ENCODE results near the gene SLC9C1. TPM values are rescaled to one million over a fixed set of nuclear protein-coding genes. Genes with fewer than 3 reads are reported as not detected.

SLC9C1 gene
- total and polyA plus RNA-seq, 7 donors, result 0.01 to 0.32 (median 0.17) TPM; not detected in 2

DNA sequence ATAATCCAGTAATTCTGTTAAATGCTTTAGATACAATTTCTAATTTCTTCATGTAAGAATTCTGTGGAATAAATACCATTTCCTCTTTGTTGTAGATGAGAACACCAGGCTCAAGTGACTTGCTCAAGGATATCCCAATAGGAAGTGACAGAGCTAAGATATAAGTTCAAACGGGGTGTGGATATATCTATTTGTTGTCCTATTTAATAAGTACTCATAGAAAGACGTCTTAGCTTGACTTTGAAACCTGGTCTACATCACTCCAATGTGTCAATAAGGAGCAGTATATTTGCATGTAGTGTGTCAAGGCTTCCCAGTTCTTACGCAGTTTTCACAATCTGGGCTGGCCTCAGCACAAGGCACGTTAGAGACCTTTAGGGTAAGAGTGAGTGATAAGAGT is 156.2 kb downstream of the SLC9C1 start:
- peaks cover 4% of the 10 kb centered on the region for H3K4me1 ChIP-seq
- H3K9me3 ChIP-seq, result no peaks in the 10 kb centered on the region
- WGBS, 3 donors, result 54 to 61% (median 60%) methylated on average over 4 of the region's 4 CpGs
- DNase-seq (no peak), ATAC-seq (no peak)
- H3K4me3 ChIP-seq, result no peak overlapping the region
- TF ChIP-seq, protein P1, sequence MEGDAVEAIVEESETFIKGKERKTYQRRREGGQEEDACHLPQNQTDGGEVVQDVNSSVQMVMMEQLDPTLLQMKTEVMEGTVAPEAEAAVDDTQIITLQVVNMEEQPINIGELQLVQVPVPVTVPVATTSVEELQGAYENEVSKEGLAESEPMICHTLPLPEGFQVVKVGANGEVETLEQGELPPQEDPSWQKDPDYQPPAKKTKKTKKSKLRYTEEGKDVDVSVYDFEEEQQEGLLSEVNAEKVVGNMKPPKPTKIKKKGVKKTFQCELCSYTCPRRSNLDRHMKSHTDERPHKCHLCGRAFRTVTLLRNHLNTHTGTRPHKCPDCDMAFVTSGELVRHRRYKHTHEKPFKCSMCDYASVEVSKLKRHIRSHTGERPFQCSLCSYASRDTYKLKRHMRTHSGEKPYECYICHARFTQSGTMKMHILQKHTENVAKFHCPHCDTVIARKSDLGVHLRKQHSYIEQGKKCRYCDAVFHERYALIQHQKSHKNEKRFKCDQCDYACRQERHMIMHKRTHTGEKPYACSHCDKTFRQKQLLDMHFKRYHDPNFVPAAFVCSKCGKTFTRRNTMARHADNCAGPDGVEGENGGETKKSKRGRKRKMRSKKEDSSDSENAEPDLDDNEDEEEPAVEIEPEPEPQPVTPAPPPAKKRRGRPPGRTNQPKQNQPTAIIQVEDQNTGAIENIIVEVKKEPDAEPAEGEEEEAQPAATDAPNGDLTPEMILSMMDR (IDR thresholded peaks at IDR 0.05), result no peak
- H3K36me3 ChIP-seq (ENCODE audit: insufficient read depth in 1 of 2, low read depth in 1 of 2), result no peaks in the 10 kb centered on the region
- no peak overlapping the region for H3K27ac ChIP-seq
- intact Hi-C loops (cut with DNase I), result loop anchor here (5.0 kb wide), 1 partner anchor 395 kb away; no protein-coding TSS in a partner anchor
- H3K27me3 ChIP-seq (ENCODE audit: insufficient read depth in 3 of 3, low read length in 2 of 3), result no peaks in the 10 kb centered on the region

DNA sequence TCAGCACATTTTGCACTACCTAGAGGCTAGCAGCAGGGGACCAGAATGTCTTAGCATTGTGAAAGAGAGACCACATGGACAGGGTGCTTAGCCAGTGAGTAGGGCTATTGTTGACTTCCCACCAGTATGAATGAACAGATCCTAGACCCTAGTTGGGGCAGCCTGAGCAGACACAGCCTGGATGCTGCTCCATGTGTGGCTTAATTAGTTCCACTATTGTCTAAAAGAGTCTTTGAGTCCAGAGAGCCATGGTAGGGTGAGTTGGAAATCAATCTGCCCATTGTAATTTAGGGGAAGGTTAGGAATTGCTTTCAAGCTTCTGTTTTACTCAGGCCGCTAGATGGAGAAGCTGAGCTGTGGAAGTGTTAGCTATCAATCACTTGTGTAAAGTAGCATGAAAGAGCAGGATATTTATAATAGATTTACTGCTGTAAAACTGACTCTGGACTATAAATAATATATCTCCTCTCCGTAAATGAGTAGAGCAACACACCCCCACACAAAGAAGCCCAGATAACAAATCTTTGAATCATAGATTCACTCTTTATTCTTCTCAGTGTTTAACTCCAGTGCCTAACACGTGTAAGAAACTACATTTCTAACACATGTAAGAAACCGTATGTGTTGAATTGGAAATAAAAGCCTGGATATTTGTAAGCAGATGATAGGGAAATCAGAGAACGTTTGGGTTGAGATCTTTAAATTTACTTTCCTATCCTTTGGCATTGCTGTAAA is 156.9 kb downstream of the SLC9C1 start:
- Histone ChIP-seq H3K27me3 (ENCODE audit: insufficient read depth in 3 of 3, low read length in 2 of 3) (no peaks in the 10 kb centered on the region), H3K27ac (no peak overlapping the region), H3K4me1 (peaks cover 4% of the 10 kb centered on the region), H3K9me3 (no peaks in the 10 kb centered on the region), H3K4me3 (no peak overlapping the region), H3K36me3 (ENCODE audit: insufficient read depth in 1 of 2, low read depth in 1 of 2) (no peaks in the 10 kb centered on the region)
- DNase-seq (no peak), ATAC-seq (peak in 3 of 4 donors; percentile 43 to 72 (median 44))
- intact Hi-C loops (cut with DNase I), result loop anchor here (5.0 kb wide), 1 partner anchor 395 kb away; no protein-coding TSS in a partner anchor
- WGBS, 3 donors, result 26 to 34% (median 32%) methylated on average over 5 of the region's 5 CpGs
- TF ChIP-seq, protein P1 (IDR thresholded peaks at IDR 0.05), result peak; percentile 43

DNA sequence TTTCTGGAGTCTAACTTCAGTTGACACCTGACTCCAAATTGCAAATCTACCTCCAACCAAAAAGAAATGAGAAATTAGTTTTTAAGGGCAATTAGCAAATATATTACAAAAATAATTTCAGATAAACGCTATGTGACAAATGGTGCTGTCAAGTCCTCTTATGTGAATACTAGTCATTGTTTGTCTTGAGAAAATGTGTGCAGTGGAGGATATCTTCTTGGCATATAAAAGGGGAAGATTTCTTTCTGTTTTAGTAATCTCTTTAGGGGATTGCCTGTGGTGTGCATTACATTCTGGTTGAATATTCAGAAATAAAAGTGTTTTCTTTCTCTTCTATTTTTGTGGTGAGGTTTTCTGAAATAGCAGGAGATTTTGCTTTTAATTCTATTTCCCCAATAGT is 158.0 kb downstream of the SLC9C1 start:
- DNase-seq (no peak), ATAC-seq (no peak)
- H3K36me3 ChIP-seq (ENCODE audit: insufficient read depth in 1 of 2, low read depth in 1 of 2), result no peaks in the 10 kb centered on the region
- H3K27ac ChIP-seq, result no peak overlapping the region
- H3K4me3 ChIP-seq, result no peak overlapping the region
- intact Hi-C loops (cut with DNase I), result loop anchor here (5.0 kb wide), 1 partner anchor 396 kb away; no protein-coding TSS in a partner anchor
- 37 to 59% (median 44%) methylated on average over 1 of the region's 1 CpG for WGBS, 3 donors
- no peaks in the 10 kb centered on the region for H3K9me3 ChIP-seq
- H3K4me1 ChIP-seq, result peaks cover 4% of the 10 kb centered on the region
- H3K27me3 ChIP-seq (ENCODE audit: insufficient read depth in 3 of 3, low read length in 2 of 3), result no peaks in the 10 kb centered on the region
- TF ChIP-seq, protein P1 (IDR thresholded peaks at IDR 0.05), result no peak

DNA sequence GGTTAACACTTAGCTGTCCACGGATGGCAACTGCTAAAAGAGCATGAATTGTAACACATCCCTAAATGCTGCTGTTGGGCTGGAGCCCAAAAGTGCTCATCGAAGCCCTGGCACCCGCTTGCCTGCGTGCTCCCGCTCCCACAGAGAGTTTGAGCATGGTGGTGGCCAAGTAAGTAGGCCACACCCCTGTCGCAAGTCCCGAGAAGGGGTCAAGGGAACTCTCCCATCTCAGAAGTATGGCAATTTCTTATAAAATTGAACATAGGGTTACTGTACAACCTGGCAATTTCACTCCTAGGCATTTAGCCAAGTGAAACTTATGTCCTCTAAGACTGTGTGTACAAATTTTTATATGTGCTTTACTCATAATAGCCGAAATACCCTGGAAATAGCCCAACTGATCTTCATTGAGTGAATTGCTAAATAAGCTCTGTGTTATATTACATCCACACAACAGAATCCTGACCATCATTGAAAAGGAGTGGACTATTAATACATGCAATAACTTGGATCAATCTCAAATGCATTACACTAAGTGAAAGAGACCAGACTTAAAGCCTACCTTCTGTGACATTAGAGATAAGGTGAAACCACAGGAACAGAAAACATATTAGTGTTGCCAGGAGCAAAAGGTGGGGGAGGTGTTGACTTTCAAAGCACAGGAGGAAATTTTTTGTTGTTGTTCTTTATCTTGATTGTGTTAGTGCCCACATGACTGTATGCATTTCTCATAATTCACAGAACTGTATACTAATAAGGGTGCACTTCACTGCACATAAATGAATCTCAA is 159.5 kb downstream of the SLC9C1 start:
- intact Hi-C loops (cut with DNase I), result loop anchor here (5.0 kb wide), 1 partner anchor 398 kb away; no protein-coding TSS in a partner anchor
- WGBS, 3 donors, result 60 to 71% (median 67%) methylated on average over 8 of the region's 8 CpGs
- no peak for ATAC-seq

More for the DNA sequence above, 159.5 kb downstream of the SLC9C1 start:
- H3K9me3 ChIP-seq, result no peaks in the 10 kb centered on the region
- TF ChIP-seq, protein P1 (IDR thresholded peaks at IDR 0.05), result no peak
- H3K27ac ChIP-seq, result no peak overlapping the region
- peaks cover 4% of the 10 kb centered on the region for H3K4me1 ChIP-seq
- no peak overlapping the region for H3K4me3 ChIP-seq
- no peaks in the 10 kb centered on the region for H3K27me3 ChIP-seq (ENCODE audit: insufficient read depth in 3 of 3, low read length in 2 of 3)
- no peak for DNase-seq
- no peaks in the 10 kb centered on the region for H3K36me3 ChIP-seq (ENCODE audit: insufficient read depth in 1 of 2, low read depth in 1 of 2)
